ENCODE measurements around the gene OR8A1. TPM values are rescaled to one million over a fixed set of nuclear protein-coding genes. Genes with fewer than 3 reads are reported as not detected.

Gene OR8A1
- not detected for total RNA-seq
- long read RNA-seq, result 0 reads

GRCh38 chr11:124569697-124570096 is at the start of gene OR8A1:
Gene OR8A1, plus strand, starts transcription at chr11:124569997. Its CDS starts 123 bp downstream, at chr11:124570120.
- DNase-seq (ENCODE audit: low spot score), result no peak

GRCh38 chr11:124520550-124520854 is 49.3 kb upstream of the OR8A1 start:
- no peak for DNase-seq (ENCODE audit: low spot score)

GRCh38 chr11:124533626-124534025 is 36.2 kb upstream of the OR8A1 start:
- DNase-seq (ENCODE audit: low spot score), result no peak

DNA sequence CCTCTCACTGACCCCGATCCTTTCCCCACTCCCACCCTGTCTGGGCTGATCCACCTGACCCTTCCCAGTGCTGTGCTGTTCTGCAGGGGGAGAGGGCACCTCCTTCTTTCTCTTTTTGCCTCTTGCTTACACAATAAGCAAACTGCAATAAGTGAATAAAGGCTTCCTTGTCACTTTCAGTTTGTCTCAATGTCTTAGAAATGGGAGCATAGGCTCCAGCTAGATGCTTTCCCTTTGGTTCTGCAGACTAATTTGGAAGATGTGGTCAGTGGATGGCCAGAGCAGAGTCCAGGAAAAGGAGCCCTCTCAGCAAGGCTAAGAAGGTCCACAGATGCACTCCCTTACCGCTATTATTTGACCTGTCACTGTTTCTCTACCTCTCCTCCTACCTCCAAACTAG is 35.7 kb upstream of the OR8A1 start:
- no peak for DNase-seq (ENCODE audit: low spot score)

DNA sequence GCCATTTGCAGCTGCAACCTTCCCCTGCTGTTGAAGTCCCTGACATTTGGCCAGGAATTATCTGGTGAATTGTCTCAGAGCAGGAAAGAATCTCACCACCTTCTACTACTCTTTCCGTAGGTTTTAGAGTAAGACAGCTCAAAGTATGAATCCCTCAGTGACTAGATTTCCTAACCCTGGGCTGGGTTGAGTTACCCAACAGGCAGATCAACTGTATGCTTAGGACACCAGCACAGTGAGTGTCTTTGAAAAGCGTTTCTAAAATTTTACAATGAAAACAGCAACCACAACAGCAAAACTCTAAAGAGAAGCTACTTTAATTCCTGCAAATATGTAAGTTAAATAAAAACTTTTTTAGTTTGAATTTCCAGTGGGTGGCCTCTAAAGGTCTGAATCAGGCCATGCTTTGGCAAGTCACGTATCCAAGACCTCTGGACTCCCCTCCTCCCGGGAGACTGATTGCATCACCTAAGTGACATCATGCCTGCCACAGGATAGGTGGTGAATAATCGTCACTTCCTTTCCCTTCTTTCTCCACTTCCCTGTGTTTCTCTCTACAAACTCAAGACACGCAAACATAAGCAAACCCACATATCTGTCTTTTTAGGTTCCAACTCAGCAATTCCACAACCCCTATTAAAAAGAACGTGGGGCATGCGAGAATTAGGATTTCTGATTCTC is 34.1 kb upstream of the OR8A1 start:
- DNase-seq (ENCODE audit: low spot score), result no peak

DNA sequence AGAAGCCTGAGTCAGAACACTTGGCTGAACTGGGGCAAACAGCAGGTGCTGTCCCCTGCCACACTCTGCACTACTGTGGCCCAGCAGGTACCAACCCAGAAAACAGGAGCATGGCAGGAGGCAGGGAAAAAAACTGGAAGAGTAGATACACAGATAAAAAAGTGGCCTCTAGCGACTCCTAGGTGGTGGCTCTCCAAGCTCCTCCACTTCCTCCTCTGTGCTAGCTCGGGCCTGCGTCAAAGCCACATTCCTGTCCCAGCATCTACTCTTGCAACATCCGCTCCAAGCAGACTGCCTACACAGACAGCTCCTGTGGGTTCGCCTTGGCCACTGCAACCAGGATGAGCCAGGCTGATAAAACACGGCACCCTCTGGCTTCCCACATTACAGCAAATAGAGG is 33.3 kb upstream of the OR8A1 start:
- DNase-seq (ENCODE audit: low spot score), result no peak

DNA sequence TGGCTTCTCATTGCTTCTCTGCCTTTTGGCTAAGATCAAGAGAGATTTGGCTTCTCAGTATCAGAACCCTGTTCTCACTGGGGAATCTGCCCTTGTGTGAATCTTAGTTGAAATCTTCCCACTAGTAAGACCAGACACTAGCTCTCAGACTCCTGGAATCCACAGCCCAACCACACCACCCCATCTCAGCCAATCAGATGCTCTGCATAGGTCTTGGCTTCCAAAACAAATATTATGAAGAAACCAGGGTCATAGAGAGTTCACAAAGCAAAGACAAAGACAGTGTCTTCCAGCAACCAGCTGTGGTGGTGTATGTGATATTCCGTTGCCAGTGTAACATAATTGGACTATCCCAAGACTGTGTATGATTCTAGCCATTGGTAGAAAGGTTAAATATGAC is 31.8 kb upstream of the OR8A1 start:
- no peak for DNase-seq (ENCODE audit: low spot score)

DNA sequence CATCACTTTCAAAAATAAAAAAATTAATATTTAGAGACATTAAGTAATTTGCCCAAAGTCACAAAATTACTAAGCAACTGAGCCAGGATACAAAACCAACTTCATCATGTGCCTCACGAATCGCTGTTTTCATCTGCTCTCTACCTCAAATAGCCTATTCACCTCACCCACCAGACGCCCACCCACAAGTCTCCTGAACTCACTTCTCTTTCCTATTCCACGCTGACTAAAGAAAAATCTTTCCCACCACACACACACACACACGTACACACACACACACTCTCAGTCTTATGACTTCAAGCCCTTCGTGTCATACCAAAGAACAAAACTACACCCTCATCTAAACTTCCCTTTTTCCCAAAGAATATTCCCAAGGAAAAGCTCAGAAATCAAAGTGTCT is 28.6 kb upstream of the OR8A1 start:
- DNase-seq (ENCODE audit: low spot score), result no peak

DNA sequence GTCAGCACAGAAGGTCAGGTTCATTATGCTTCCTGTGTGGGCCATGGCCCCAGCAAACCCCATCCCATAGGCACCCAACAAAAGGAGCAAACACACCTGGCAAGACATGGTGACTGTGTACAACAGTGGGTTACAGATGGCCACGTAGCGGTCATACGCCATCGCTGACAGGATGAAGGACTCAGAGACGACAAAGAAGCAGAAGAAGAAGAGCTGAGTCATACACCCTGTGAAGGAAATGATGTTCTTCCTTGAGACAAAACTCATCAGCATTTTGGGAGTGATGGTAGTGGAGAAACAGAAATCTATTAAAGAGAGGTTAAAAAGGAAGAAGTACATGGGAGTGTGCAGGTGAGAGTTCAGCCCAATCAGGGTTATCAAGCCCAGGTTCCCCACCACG is 26.7 kb upstream of the OR8A1 start:
- no peak for DNase-seq (ENCODE audit: low spot score)

- DNase-seq (ENCODE audit: low spot score), result no peak
Measured at GRCh38 chr11:124543554-124543953, 26.2 kb upstream of the OR8A1 start, which contains the start of gene OR8B12. Gene OR8B12, minus strand, starts transcription at chr11:124543654. Its CDS starts 0 bp downstream, at chr11:124543654.

DNA sequence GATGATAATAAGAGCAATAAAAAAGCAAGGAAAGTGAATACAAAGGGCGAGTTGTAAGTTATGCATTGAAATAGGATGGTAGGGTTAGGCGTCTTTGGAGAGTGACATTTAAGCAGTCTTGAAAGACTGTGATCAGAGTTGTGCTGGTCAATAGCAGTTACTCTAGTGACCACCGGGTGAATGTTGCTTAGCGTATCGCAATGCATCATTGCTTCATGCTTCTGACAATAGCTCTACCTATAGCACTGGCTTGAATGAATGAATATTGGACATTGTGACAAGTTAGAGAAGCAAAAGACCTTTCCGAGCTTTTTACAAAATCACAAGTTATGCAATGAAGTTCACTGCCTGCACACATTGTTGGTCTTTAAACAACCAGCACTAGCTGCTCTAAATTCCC is 18.6 kb upstream of the OR8A1 start:
- DNase-seq (ENCODE audit: low spot score), result no peak

- DNase-seq (ENCODE audit: low spot score), result no peak
Measured at GRCh38 chr11:124551987-124552386, 17.8 kb upstream of the OR8A1 start.

- no peak for DNase-seq (ENCODE audit: low spot score)
Measured at GRCh38 chr11:124556828-124557227, 13.0 kb upstream of the OR8A1 start.

- DNase-seq (ENCODE audit: low spot score), result no peak
Measured at GRCh38 chr11:124570160-124570559, 363 bp downstream of the OR8A1 start.

DNA sequence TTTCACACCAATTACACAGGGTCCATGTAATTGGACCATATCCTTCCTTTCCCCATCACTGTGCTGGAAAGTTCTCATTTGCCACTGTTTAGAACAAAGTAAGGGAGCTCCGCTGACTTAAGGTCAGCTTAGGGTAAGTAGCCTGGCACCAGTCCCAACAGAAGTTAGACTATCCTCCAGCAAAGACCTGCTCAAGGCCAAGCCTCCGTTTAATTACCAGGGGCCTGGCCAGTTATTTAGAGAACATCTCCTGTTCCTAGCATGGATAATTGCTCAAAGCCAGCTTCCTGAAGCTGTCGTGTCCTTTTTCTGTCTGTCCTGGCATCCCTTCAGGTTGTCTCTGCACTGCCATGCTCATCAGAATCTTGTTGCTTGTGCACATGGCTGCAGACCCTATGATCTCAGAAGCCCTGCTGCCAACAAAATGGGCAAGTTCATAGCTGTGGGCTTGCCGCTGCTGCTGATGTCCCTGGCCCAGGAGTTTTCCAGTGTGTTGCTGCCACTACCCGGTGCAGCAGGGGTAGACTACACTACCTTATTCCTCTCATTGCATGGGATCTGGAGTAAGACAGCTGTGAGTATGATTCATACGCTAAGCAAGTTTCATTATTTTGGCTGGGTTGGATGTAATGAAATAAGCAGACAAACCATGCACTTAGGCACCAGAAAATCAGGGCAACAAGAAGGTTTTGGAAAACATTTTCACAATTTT is 8.1 kb downstream of the OR8A1 start:
- DNase-seq (ENCODE audit: low spot score), result no peak

DNA sequence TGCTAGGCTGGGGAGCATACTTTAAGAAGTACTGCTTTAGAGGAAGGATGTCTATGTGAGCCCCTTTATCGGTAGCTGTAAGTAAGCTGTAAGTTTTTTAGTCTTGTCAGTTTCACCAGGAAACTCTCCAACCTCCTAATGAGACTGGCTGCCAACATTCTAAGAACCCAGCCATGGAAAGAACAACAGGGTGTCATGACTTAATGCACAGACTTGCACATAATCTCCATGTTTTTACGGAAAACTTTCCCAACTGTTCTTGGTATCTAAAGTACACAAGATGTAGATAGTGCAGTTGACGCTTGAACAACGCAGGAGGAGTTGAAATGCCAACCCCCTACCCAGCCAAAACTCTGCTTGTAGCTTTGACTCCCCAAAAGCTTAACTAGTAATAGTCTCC is 9.0 kb downstream of the OR8A1 start:
- no peak for DNase-seq (ENCODE audit: low spot score)

DNA sequence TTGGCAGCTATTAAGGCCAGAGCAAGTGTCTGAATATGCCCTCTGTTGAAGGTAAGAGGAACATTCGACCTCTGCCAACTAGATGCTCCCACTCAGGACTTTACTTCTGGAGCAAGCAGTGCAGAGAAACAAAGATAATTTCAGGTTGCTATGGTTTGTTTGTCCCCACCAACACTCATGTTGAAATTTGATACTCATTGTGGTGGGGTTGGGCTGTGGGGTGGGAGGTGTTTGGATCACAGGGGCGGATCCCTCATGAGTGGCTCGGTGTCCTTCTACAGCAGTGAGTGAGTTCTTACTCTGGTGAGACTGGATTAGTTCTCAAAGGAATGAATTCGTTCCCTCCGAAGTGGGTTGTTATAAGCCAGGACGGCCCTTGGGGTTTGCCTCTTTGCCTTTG is 12.0 kb downstream of the OR8A1 start:
- DNase-seq (ENCODE audit: low spot score), result no peak

DNA sequence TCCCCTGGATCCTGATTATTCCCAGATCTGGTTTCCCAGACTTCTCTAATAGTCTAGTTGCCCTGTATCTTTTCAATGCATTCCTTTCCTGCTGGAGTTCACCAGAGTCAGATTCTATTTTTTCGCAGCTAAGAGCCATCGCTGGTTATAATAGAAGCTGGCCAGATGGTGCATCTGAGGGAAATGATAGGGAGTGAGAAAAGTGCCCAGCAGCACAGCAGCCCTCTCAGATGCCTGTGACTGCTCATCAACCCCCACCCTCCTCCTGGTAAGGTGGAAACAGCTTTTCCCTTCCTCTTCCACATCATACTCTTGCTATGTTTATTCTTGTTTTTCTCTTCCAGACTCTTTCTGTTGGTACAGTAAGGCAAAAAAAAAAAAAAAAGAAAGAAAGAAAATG is 12.8 kb downstream of the OR8A1 start:
- no peak for DNase-seq (ENCODE audit: low spot score)

DNA sequence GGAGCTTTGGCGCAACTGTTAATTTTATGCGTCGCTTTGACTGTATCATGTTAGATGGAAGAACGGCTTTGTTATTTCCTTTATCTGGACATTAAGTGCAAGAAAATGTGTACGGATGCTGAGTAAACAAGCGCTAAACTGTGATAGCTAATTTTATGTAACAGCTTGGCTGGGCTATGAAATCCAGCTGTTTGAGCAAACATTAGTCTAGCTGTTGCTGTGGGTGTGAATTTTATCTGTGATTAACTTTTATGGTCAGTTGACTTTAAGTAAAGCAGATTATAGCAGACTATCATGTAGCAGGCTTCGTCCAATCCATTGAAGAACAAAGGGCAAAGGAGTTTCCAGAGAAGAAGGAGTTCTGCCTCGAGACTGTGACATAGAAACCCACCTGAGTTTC is 14.0 kb downstream of the OR8A1 start:
- DNase-seq (ENCODE audit: low spot score), result no peak

- DNase-seq (ENCODE audit: low spot score), result no peak
Measured at GRCh38 chr11:124584681-124585372, 15.0 kb downstream of the OR8A1 start.

GRCh38 chr11:124586238-124586860 is 16.6 kb downstream of the OR8A1 start:
- no peak for DNase-seq (ENCODE audit: low spot score)

- DNase-seq (ENCODE audit: low spot score), result no peak
Measured at GRCh38 chr11:124591430-124591829, 21.6 kb downstream of the OR8A1 start.

Measured in mesenteric fat pad (tissue), 1 donor.